Liver (tissue), 9 donors: ENCODE results near the gene ZNRF3. TPM values are rescaled to one million over a fixed set of nuclear protein-coding genes. Genes with fewer than 3 reads are reported as not detected.

ENCODE experiments used
- DNase-seq: peaks from one replicate; pipeline ENCODE4 v3.0.0-alpha.2; 2017; ENCODE audit warnings: low spot score
- H3K27ac ChIP-seq, 2 donors: one replicate each; pipeline ENCODE4 v1.7.0; 2013; ENCODE audit warnings: inconsistent platforms in 2 of 2, low read length in 2 of 2, control low read depth in 1 of 2, low read depth in 1 of 2, mild to moderate bottlenecking in 1 of 2
- H3K27me3 ChIP-seq, 4 donors: one replicate each; pipeline versions ENCODE4 v1.6.1 to v1.7.0; 2013; ENCODE audit warnings: low read length in 3 of 4, inconsistent platforms in 1 of 4, mild to moderate bottlenecking in 1 of 4, moderate library complexity in 1 of 4; ENCODE audit not compliant: control insufficient read depth in 4 of 4, insufficient read depth in 4 of 4
- H3K36me3 ChIP-seq, 4 donors: one replicate each; pipeline versions ENCODE4 v1.6.1 to v1.7.0; 2013; ENCODE audit warnings: low read length in 3 of 4, mild to moderate bottlenecking in 3 of 4, low read depth in 1 of 4, moderate library complexity in 1 of 4; ENCODE audit not compliant: control insufficient read depth in 4 of 4, insufficient read depth in 3 of 4
- H3K4me1 ChIP-seq, 4 donors: one replicate each; pipeline versions ENCODE4 v1.6.1 to v1.7.0; 2013; ENCODE audit warnings: low read length in 3 of 4, mild to moderate bottlenecking in 3 of 4, moderate library complexity in 1 of 4; ENCODE audit not compliant: control insufficient read depth in 4 of 4, insufficient read depth in 4 of 4
- H3K4me3 ChIP-seq, 3 donors: one replicate each; pipeline versions ENCODE4 v1.6.1 to v1.7.0; 2013; ENCODE audit warnings: low read length in 3 of 3, control low read depth in 1 of 3, low read depth in 1 of 3, mild to moderate bottlenecking in 1 of 3
- H3K9ac ChIP-seq, 2 donors: one replicate each; pipeline ENCODE4 v1.7.0; 2013; ENCODE audit warnings: low read length in 2 of 2, mild to moderate bottlenecking in 2 of 2, moderate library complexity in 2 of 2, control low read depth in 1 of 2, low read depth in 1 of 2
- H3K9me3 ChIP-seq, 4 donors: one replicate each; pipeline versions ENCODE4 v1.6.1 to v1.7.0; 2013; ENCODE audit warnings: low read length in 3 of 4; ENCODE audit not compliant: control insufficient read depth in 4 of 4
- EGR1 ChIP-seq, 2 donors: IDR thresholded peaks; 2 replicates each; pipeline ENCODE4 v1.6.1; 2016 to 2018; ENCODE audit warnings: antibody characterized with exemption in 2 of 2, low read depth in 2 of 2
- FOXA1 ChIP-seq: IDR thresholded peaks from 2 replicates; pipeline ENCODE4 v1.6.1; 2016; ENCODE audit warnings: antibody characterized with exemption
- FOXA2 ChIP-seq: IDR thresholded peaks from 2 replicates; pipeline ENCODE4 v1.6.1; 2016; ENCODE audit warnings: antibody characterized with exemption
- HNF4A ChIP-seq, 2 donors: conservative IDR thresholded peaks; 2 replicates each; pipeline ENCODE4 v1.6.1; 2016; ENCODE audit warnings: antibody characterized with exemption in 2 of 2, mild to moderate bottlenecking in 2 of 2
- HNF4G ChIP-seq: IDR thresholded peaks from 2 replicates; pipeline ENCODE4 v1.6.1; 2016; ENCODE audit warnings: antibody characterized with exemption
- JUND ChIP-seq, 2 donors: IDR thresholded peaks; 2 replicates each; pipeline ENCODE4 v1.6.1; 2016; ENCODE audit warnings: antibody characterized with exemption in 2 of 2
- RAD21 ChIP-seq, 2 donors: IDR thresholded peaks; 2 replicates each; pipeline ENCODE4 v1.6.1; 2016; ENCODE audit warnings: antibody characterized with exemption in 2 of 2, mild to moderate bottlenecking in 2 of 2
- SP1 ChIP-seq: IDR thresholded peaks from 2 replicates; pipeline ENCODE4 v1.6.1; 2018; ENCODE audit warnings: antibody characterized with exemption, mild to moderate bottlenecking
- TAF1 ChIP-seq: conservative IDR thresholded peaks from 2 replicates; pipeline ENCODE4 v1.6.1; 2016; ENCODE audit warnings: antibody characterized with exemption, mild to moderate bottlenecking
- WGBS: extraction: QIAGEN DNeasy Blood & Tissue Kit; methylation state at CpG from one replicate; pipeline ENCODE4 v1.1.7; 2013; 5-methylcytosine and 5-hydroxymethylcytosine counted together
- polyA plus RNA-seq, 2 donors: library from polyadenylated mRNA; stranded (reverse) in 1 of 2; unstranded in 1 of 2; fragments of 200-250 nt in 1 of 2; fragments of >200 nt in 1 of 2; fragmentation: Nextera tagmentation in 1 of 2; extraction: Ambion mirVana in 1 of 2; gene quantifications; one replicate each; pipeline versions ENCODE4 v1.2.1 to v1.2.3, GENCODE V29; 2013 to 2015
- total RNA-seq, 2 donors: library from RNA; depleted of rRNA; stranded (reverse); fragments of >200 nt; gene quantifications; one replicate each; pipeline ENCODE4 v1.2.3, GENCODE V29; 2014
- TF ChIP-seq, protein P1 (sequence below): IDR thresholded peaks from 2 replicates; pipeline ENCODE4 v1.6.1; 2016; ENCODE audit warnings: antibody characterized with exemption
- TF ChIP-seq, protein P2 (sequence below): IDR thresholded peaks from 2 replicates; pipeline ENCODE4 v1.6.1; 2016; ENCODE audit warnings: antibody characterized with exemption
- TF ChIP-seq, protein P3 (sequence below): IDR thresholded peaks from 2 replicates; pipeline ENCODE4 v1.6.1; 2016; ENCODE audit warnings: antibody characterized with exemption, mild to moderate bottlenecking
- TF ChIP-seq, protein P4 (sequence below): IDR thresholded peaks from 2 replicates; pipeline ENCODE4 v1.6.1; 2016; ENCODE audit warnings: antibody characterized with exemption
- TF ChIP-seq, protein P5 (sequence below): fragments of 150-350 bp; IDR thresholded peaks from 2 replicates; pipeline ENCODE4 v1.5.1; 2017; ENCODE audit warnings: improper control_type of control experiment, low read depth, low read length; ENCODE audit not compliant: missing input control
- donor health status: healthy.
- donor health status: healthy.
- donor health status: healthy.
- donor health status: healthy.
- donor health status: healthy.

ZNRF3 gene
- total and polyA plus RNA-seq, 4 donors: 2.2 to 5.9 (median 4.7) TPM

DNA sequence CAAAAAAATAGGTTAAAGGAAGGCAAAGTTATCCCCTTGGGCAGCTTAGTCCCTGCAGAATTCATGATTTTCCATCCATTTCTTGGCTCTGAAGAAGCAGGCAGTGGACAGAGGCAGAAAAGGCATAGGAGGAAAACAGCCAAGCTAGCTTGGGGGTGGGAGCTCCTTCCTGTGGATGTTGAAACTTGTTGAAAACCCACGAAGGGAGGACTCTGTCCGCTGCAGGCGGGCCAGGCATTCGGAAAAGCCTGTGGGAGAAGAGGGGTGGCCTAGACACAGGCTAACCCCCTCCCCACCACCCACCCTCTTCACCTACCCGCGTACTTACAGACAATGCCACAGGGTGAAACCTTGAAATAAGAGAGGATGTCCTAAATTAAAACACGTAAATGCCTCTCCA is 106.1 kb downstream of the ZNRF3 start:
- Histone ChIP-seq H3K9me3 (peaks cover 0 to 2% (median 0%) of the 10 kb centered on the region in 4 donors), H3K9ac (no peak overlapping the region), H3K27ac (no peak overlapping the region), H3K4me1 (peaks cover 0 to 2% (median 0%) of the 10 kb centered on the region in 4 donors), H3K4me3 (no peak overlapping the region), H3K27me3 (no peaks in the 10 kb centered on the region), H3K36me3 (peaks cover 2 to 18% (median 6%) of the 10 kb centered on the region in 4 donors)
- DNase-seq: no peak
- WGBS: 87% methylated on average over 7 of the region's 7 CpGs
- no peak for TF ChIP-seq TAF1
- TF ChIP-seq, protein P1, sequence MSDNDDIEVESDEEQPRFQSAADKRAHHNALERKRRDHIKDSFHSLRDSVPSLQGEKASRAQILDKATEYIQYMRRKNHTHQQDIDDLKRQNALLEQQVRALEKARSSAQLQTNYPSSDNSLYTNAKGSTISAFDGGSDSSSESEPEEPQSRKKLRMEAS: no peak

DNA sequence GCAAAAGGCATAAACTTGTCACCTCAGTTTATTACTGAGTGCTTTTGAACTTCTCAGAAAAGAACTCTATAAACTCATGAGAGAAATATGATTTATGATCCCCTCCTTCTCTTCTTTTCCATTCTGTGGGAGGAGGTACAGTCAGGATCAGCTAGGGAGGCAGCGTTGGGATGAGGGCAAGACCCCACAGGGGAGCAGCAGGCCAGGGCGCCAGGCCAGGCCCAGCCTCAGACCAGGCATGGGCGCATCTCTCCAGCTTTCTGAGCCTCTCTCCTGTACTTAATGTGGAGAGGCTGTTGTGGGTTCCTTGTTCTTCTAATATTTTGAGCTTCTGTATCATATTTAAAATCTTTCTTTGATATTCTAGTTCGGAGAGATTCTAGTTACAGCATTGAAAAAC is 106.5 kb downstream of the ZNRF3 start:
- Histone ChIP-seq H3K9me3 (peaks cover 0 to 2% (median 0%) of the 10 kb centered on the region in 4 donors), H3K27ac (no peak overlapping the region), H3K4me3 (no peak overlapping the region), H3K4me1 (no peaks in the 10 kb centered on the region), H3K9ac (no peak overlapping the region), H3K27me3 (no peaks in the 10 kb centered on the region), H3K36me3 (peaks cover 2 to 18% (median 6%) of the 10 kb centered on the region in 4 donors)
- WGBS: 96% methylated on average over 4 of the region's 4 CpGs
- DNase-seq: no peak
- TF ChIP-seq RAD21 (IDR thresholded peaks at IDR 0.05): no peak
- TF ChIP-seq FOXA2: no peak
- TF ChIP-seq FOXA1: no peak
- TF ChIP-seq, protein P1: no peak
- TF ChIP-seq HNF4A (conservative IDR thresholded peaks at IDR 0.05): no peak
- TF ChIP-seq, protein P2, sequence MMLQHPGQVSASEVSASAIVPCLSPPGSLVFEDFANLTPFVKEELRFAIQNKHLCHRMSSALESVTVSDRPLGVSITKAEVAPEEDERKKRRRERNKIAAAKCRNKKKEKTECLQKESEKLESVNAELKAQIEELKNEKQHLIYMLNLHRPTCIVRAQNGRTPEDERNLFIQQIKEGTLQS: no peak
- TF ChIP-seq SP1: no peak
- no peak for TF ChIP-seq JUND (IDR thresholded peaks at IDR 0.05)
- TF ChIP-seq, protein P3, sequence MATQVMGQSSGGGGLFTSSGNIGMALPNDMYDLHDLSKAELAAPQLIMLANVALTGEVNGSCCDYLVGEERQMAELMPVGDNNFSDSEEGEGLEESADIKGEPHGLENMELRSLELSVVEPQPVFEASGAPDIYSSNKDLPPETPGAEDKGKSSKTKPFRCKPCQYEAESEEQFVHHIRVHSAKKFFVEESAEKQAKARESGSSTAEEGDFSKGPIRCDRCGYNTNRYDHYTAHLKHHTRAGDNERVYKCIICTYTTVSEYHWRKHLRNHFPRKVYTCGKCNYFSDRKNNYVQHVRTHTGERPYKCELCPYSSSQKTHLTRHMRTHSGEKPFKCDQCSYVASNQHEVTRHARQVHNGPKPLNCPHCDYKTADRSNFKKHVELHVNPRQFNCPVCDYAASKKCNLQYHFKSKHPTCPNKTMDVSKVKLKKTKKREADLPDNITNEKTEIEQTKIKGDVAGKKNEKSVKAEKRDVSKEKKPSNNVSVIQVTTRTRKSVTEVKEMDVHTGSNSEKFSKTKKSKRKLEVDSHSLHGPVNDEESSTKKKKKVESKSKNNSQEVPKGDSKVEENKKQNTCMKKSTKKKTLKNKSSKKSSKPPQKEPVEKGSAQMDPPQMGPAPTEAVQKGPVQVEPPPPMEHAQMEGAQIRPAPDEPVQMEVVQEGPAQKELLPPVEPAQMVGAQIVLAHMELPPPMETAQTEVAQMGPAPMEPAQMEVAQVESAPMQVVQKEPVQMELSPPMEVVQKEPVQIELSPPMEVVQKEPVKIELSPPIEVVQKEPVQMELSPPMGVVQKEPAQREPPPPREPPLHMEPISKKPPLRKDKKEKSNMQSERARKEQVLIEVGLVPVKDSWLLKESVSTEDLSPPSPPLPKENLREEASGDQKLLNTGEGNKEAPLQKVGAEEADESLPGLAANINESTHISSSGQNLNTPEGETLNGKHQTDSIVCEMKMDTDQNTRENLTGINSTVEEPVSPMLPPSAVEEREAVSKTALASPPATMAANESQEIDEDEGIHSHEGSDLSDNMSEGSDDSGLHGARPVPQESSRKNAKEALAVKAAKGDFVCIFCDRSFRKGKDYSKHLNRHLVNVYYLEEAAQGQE: no peak
- TF ChIP-seq HNF4G: no peak
- no peak for TF ChIP-seq EGR1 (IDR thresholded peaks at IDR 0.05; ENCODE audit: low read depth in 2 of 2)
- TF ChIP-seq, protein P4, sequence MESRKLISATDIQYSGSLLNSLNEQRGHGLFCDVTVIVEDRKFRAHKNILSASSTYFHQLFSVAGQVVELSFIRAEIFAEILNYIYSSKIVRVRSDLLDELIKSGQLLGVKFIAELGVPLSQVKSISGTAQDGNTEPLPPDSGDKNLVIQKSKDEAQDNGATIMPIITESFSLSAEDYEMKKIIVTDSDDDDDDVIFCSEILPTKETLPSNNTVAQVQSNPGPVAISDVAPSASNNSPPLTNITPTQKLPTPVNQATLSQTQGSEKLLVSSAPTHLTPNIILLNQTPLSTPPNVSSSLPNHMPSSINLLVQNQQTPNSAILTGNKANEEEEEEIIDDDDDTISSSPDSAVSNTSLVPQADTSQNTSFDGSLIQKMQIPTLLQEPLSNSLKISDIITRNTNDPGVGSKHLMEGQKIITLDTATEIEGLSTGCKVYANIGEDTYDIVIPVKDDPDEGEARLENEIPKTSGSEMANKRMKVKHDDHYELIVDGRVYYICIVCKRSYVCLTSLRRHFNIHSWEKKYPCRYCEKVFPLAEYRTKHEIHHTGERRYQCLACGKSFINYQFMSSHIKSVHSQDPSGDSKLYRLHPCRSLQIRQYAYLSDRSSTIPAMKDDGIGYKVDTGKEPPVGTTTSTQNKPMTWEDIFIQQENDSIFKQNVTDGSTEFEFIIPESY: no peak
- TF ChIP-seq TAF1: no peak
- TF ChIP-seq, protein P5, sequence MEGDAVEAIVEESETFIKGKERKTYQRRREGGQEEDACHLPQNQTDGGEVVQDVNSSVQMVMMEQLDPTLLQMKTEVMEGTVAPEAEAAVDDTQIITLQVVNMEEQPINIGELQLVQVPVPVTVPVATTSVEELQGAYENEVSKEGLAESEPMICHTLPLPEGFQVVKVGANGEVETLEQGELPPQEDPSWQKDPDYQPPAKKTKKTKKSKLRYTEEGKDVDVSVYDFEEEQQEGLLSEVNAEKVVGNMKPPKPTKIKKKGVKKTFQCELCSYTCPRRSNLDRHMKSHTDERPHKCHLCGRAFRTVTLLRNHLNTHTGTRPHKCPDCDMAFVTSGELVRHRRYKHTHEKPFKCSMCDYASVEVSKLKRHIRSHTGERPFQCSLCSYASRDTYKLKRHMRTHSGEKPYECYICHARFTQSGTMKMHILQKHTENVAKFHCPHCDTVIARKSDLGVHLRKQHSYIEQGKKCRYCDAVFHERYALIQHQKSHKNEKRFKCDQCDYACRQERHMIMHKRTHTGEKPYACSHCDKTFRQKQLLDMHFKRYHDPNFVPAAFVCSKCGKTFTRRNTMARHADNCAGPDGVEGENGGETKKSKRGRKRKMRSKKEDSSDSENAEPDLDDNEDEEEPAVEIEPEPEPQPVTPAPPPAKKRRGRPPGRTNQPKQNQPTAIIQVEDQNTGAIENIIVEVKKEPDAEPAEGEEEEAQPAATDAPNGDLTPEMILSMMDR: no peak
